ENCODE results near the gene OR4B1. TPM values are rescaled to one million over a fixed set of nuclear protein-coding genes. Genes with fewer than 3 reads are reported as not detected.

The OR4B1 gene, protein sequence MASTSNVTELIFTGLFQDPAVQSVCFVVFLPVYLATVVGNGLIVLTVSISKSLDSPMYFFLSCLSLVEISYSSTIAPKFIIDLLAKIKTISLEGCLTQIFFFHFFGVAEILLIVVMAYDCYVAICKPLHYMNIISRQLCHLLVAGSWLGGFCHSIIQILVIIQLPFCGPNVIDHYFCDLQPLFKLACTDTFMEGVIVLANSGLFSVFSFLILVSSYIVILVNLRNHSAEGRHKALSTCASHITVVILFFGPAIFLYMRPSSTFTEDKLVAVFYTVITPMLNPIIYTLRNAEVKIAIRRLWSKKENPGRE
- not detected in 2 replicates for total RNA-seq

GRCh38 chr11:48216510-48216909 is at the start of gene OR4B1:
Gene OR4B1, plus strand, starts transcription at chr11:48216810. Its CDS starts 0 bp downstream, at chr11:48216810.

DNA sequence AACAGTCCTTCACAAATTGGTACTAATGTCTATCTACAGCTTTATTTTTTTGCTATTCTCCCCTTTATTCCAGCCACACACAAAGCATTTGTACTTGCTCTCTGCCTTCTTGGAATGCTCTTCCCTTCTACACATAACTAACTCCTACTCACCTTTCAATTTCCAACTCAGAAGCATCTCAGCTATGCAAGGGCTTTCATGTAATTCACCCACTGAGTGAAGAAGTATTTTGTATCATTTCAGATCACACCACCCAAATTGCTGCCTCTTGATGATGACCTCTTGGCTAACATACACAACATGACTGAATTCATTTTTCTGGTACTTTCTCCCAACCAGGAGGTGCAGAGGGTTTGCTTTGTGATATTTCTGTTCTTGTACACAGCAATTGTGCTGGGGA is 28.2 kb downstream of the OR4B1 start, which contains the start of gene OR4X2:
Gene OR4X2, plus strand, starts transcription at position 301 of the 400 bp plus-strand sequence. Its CDS starts 0 bp downstream, at position 301.

GRCh38 chr11:48263423-48263911 is 46.9 kb downstream of the OR4B1 start, which contains the start of gene OR4X1:
Gene OR4X1, plus strand, starts transcription at chr11:48263861. Its CDS starts 0 bp downstream, at chr11:48263861.

Other genes with a start within 250 kb of the OR4B1 start
- 2.2 and 6.8 TPM in 2 replicates for gene PTPRJ, start 236.3 kb upstream of the OR4B1 start, total RNA-seq
- not detected in 2 replicates for gene OR4X2, start 28.3 kb downstream of the OR4B1 start, total RNA-seq
- not detected in 2 replicates for gene OR4X1, start 47.1 kb downstream of the OR4B1 start, total RNA-seq
- not detected in 2 replicates for gene OR4S1, start 89.4 kb downstream of the OR4B1 start, total RNA-seq
- gene OR4C3, start 108.1 kb downstream of the OR4B1 start, total RNA-seq, result not detected in 2 replicates
- not detected in 2 replicates for gene OR4C5, start 149.7 kb downstream of the OR4B1 start, total RNA-seq